ENCODE measurements around the gene TRMT2A.
A peak's percentile ranks its signal among the peaks of the same experiment; 100 is the strongest.

Gene TRMT2A

DNA sequence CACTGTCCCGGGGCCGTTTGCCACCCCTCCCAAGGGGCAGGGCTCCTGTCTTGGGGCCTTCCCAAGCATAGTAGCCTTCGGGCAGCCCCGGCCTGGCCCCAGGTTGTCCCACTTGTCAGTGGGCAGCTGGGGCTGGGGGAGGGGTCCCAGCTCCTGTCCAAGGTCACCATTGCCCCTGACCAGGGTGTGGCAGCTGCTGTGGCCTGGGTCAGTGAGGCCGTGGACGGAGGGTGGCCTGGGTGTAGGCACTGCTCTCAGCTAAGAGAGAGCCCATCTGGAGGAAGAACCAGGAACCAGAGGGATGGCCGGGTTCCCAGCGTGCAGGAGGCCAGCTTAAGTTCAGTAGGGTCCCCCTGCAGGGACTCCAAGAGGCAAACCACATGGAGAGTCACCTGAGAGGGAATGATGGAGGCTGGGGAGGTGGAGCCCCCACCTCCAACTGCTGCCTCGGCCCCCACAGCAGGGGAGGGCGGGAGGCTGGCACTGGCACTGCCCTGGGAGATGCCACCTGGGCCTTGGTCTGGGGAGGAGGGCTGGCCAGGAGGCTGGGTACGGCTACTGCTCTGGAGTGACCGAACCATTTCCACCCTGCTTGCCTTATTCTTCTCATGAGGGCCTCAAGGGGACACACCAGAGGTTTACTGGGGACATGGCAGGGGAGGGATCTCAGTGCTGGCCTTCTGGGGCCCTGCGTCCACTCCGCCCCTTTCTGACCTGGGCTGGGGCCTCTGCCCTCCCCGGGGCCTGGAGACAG lies 40.6 kb upstream of the TRMT2A start:
- H3K4me3 ChIP-seq (IDR thresholded peaks at IDR 0.05; ENCODE audit: insufficient read depth, low read depth, low read length): no peak overlapping the region
- no peak overlapping the region for H3K4me2 ChIP-seq
- TF ChIP-seq, protein P1, sequence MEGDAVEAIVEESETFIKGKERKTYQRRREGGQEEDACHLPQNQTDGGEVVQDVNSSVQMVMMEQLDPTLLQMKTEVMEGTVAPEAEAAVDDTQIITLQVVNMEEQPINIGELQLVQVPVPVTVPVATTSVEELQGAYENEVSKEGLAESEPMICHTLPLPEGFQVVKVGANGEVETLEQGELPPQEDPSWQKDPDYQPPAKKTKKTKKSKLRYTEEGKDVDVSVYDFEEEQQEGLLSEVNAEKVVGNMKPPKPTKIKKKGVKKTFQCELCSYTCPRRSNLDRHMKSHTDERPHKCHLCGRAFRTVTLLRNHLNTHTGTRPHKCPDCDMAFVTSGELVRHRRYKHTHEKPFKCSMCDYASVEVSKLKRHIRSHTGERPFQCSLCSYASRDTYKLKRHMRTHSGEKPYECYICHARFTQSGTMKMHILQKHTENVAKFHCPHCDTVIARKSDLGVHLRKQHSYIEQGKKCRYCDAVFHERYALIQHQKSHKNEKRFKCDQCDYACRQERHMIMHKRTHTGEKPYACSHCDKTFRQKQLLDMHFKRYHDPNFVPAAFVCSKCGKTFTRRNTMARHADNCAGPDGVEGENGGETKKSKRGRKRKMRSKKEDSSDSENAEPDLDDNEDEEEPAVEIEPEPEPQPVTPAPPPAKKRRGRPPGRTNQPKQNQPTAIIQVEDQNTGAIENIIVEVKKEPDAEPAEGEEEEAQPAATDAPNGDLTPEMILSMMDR (conservative IDR thresholded peaks at IDR 0.05; ENCODE audit: low read depth, low read length): no peak
- H3K27me3 ChIP-seq (ENCODE audit: insufficient read depth, low read depth): peaks cover 53% of the 10 kb centered on the region
- H3K36me3 ChIP-seq (ENCODE audit: insufficient read depth): no peaks in the 10 kb centered on the region
- H3K79me2 ChIP-seq (ENCODE audit: insufficient read depth, low read depth): no peaks in the 10 kb centered on the region
- H4K20me1 ChIP-seq (ENCODE audit: insufficient read depth): no peaks in the 10 kb centered on the region
- no peak overlapping the region for H2AFZ ChIP-seq (ENCODE audit: low read depth)
- H3K4me1 ChIP-seq (ENCODE audit: low read depth, poor library complexity, severe bottlenecking): no peaks in the 10 kb centered on the region
- H3K27ac ChIP-seq: no peak overlapping the region
- H3K9ac ChIP-seq: no peak overlapping the region

DNA sequence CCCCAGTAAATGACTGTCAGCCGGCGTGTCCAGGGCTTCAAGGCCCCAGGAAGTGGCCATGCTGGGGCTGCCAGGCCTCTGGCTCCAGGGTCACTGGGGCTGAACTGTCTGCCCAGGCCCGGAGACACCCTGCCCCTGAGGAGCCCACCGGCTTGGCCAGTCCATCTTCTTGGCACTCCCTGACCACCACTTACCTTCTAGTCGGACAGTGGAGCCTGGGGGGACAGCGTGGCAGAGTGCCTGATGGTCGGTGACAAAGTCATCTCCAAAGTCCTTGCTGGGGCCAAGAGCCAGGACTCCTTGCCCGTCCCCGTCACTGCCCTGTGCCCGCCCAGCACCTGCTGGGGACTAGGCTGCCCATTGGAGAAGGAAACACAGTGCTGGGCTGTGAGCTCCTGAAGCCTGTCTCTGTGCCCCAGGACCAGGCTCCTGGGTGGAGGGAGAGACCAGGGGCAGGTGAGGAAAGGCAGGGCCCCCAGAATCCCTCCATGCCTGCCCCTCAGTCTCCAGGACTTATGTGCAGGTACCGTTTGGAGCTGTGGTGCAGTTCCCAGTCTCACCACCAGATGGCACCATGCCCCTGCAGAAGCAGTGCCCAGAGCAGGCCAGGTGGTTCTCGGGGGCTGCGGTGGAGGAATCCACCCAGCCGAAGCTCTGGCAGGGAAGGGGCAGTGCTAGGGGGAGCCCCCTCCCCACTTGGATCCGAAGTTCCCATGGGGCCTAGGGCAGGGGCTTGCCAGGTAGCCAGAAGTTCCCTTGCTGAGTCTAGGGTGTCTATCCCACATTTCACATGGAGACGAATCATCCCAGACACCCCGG lies 39.8 kb upstream of the TRMT2A start:
- Histone ChIP-seq H4K20me1 (ENCODE audit: insufficient read depth) (no peaks in the 10 kb centered on the region), H3K79me2 (ENCODE audit: insufficient read depth, low read depth) (no peaks in the 10 kb centered on the region), H2AFZ (ENCODE audit: low read depth) (no peak overlapping the region), H3K27me3 (ENCODE audit: insufficient read depth, low read depth) (peaks cover 57% of the 10 kb centered on the region), H3K4me1 (ENCODE audit: low read depth, poor library complexity, severe bottlenecking) (no peaks in the 10 kb centered on the region), H3K36me3 (ENCODE audit: insufficient read depth) (no peaks in the 10 kb centered on the region), H3K4me3 (IDR thresholded peaks at IDR 0.05; ENCODE audit: insufficient read depth, low read depth, low read length) (no peak overlapping the region), H3K27ac (no peak overlapping the region), H3K9ac (no peak overlapping the region), H3K4me2 (no peak overlapping the region)
- TF ChIP-seq, protein P1 (conservative IDR thresholded peaks at IDR 0.05; ENCODE audit: low read depth, low read length): peak; percentile 95

DNA sequence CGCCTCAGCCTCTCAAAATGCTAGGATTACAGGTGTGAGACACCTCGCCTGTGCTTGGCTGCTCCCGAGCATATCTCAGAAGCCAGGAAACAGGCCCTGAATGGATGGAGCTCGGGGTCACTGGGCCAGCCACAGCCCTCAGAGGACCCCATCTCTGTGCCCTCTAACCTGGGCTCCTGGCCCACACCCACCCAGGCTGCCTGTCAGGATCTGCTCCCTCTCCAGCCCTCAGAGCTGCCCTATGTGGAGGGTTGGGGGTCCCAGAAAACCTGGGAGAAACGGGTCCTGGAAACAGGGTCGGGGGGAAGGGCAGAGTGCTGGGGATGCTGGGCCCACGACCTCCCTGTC lies 39.0 kb upstream of the TRMT2A start:
- Histone ChIP-seq H3K4me3 (IDR thresholded peaks at IDR 0.05; ENCODE audit: insufficient read depth, low read depth, low read length) (no peak overlapping the region), H3K79me2 (ENCODE audit: insufficient read depth, low read depth) (no peaks in the 10 kb centered on the region), H3K4me1 (ENCODE audit: low read depth, poor library complexity, severe bottlenecking) (no peaks in the 10 kb centered on the region), H3K9ac (no peak overlapping the region), H3K27me3 (ENCODE audit: insufficient read depth, low read depth) (peaks cover 52% of the 10 kb centered on the region), H4K20me1 (ENCODE audit: insufficient read depth) (no peaks in the 10 kb centered on the region), H3K4me2 (no peak overlapping the region), H2AFZ (ENCODE audit: low read depth) (no peak overlapping the region), H3K27ac (no peak overlapping the region), H3K36me3 (ENCODE audit: insufficient read depth) (no peaks in the 10 kb centered on the region)
- TF ChIP-seq, protein P1 (conservative IDR thresholded peaks at IDR 0.05; ENCODE audit: low read depth, low read length): no peak

DNA sequence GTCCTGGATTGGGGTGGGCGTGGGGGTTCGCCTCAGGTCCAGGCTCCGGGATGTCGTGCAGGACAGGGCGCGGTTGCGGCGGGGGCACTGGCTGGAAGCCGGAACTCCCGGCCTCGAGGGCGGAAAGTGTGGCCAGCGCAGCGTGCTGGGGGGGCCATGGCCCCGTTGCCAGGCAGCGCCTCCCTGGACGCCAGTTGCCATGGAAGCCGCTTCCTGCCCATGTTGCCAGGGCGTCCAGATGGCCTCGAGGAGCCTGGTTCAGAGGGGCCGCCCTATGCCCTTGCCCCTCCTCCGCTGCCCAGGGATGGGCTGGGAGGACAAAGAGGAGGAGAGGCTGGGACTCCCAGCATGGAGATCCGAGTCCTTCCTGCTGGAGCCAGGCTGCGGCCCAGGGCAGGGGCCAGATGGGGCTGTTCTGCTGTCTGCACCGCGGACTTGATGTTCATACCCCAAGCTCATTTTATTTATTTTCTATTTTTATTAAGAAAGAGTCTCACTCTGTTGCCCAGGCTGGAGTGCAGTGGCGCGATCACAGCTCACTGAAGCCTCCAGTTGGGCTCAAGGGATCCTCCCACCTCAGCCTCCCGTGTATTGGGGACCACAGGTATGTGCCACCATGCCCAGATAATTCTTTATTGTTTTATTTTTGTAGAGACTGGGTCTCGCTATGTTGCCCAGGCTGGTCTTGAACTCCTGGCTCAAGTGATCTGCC lies 38.5 kb upstream of the TRMT2A start:
- TF ChIP-seq, protein P1 (conservative IDR thresholded peaks at IDR 0.05; ENCODE audit: low read depth, low read length): no peak
- Histone ChIP-seq H3K27ac (no peak overlapping the region), H2AFZ (ENCODE audit: low read depth) (no peak overlapping the region), H4K20me1 (ENCODE audit: insufficient read depth) (no peaks in the 10 kb centered on the region), H3K9ac (no peak overlapping the region), H3K27me3 (ENCODE audit: insufficient read depth, low read depth) (peaks cover 51% of the 10 kb centered on the region), H3K79me2 (ENCODE audit: insufficient read depth, low read depth) (no peaks in the 10 kb centered on the region), H3K36me3 (ENCODE audit: insufficient read depth) (no peaks in the 10 kb centered on the region), H3K4me2 (no peak overlapping the region), H3K4me3 (IDR thresholded peaks at IDR 0.05; ENCODE audit: insufficient read depth, low read depth, low read length) (no peak overlapping the region), H3K4me1 (ENCODE audit: low read depth, poor library complexity, severe bottlenecking) (no peaks in the 10 kb centered on the region)

Measured in KMS-11 (cell line).